BE2C (cell line): Measurements from ENCODE around the gene LBHD2.

Experiments
- DNase-seq: peaks from one replicate; pipeline ENCODE4 v3.0.0-alpha.2; 2020
- H3K27me3 ChIP-seq: fragments of 250-450 bp; sonication (Bioruptor Pico); 2 replicates; pipeline ENCODE4 v1.5.1; 2020; ENCODE audit warnings: mild to moderate bottlenecking
- H3K36me3 ChIP-seq: fragments of 250-450 bp; sonication (Bioruptor Pico); 2 replicates; pipeline ENCODE4 v1.5.1; 2020; ENCODE audit warnings: mild to moderate bottlenecking
- H3K4me1 ChIP-seq: fragments of 250-450 bp; sonication (Bioruptor Pico); 2 replicates; pipeline ENCODE4 v1.5.1; 2020
- H3K4me3 ChIP-seq: 2 replicates; pipeline ENCODE4 v1.5.1; 2011; ENCODE audit warnings: low read depth, low read length
- H3K9me3 ChIP-seq: fragments of 250-450 bp; sonication (Bioruptor Pico); 2 replicates; pipeline ENCODE4 v1.5.1; 2020
- CTCF ChIP-seq: IDR thresholded peaks from 2 replicates; pipeline ENCODE4 v1.5.1; 2012; ENCODE audit warnings: mild to moderate bottlenecking, low read depth, low read length

The LBHD2 gene

GRCh38 chr14:103130965-103131364 is 47.0 kb downstream of the LBHD2 start:
- no peaks in the 10 kb centered on the region for H3K36me3 ChIP-seq
- TF ChIP-seq CTCF = no peak
- no peaks in the 10 kb centered on the region for H3K9me3 ChIP-seq

GRCh38 chr14:103131580-103131979 is 47.6 kb downstream of the LBHD2 start:
- H3K36me3 ChIP-seq = no peaks in the 10 kb centered on the region
- peaks cover 3% of the 10 kb centered on the region; the same call in 1 of the 2 replicates for H3K27me3 ChIP-seq
- no peaks in the 10 kb centered on the region for H3K9me3 ChIP-seq
- TF ChIP-seq CTCF = no peak
- no peak overlapping the region for H3K4me3 ChIP-seq
- peaks cover 19% of the 10 kb centered on the region for H3K4me1 ChIP-seq
- DNase-seq = no peak

More at GRCh38 chr14:103130965-103131364, 47.0 kb downstream of the LBHD2 start:
- H3K27me3 ChIP-seq = peaks cover 3% of the 10 kb centered on the region; the same call in 1 of the 2 replicates
- H3K4me1 ChIP-seq = peaks cover 21% of the 10 kb centered on the region
- no peak overlapping the region for H3K4me3 ChIP-seq
- no peak for DNase-seq

GRCh38 chr14:103132381-103133209 is 48.6 kb downstream of the LBHD2 start:
- TF ChIP-seq CTCF = no peak
- no peaks in the 10 kb centered on the region for H3K36me3 ChIP-seq
- peaks cover 18% of the 10 kb centered on the region for H3K4me1 ChIP-seq
- H3K27me3 ChIP-seq = no peaks in the 10 kb centered on the region
- H3K4me3 ChIP-seq = no peak overlapping the region
- no peaks in the 10 kb centered on the region for H3K9me3 ChIP-seq
- DNase-seq = no peak

- H3K27me3 ChIP-seq = no peaks in the 10 kb centered on the region
- H3K4me3 ChIP-seq = no peak overlapping the region
- no peaks in the 10 kb centered on the region for H3K36me3 ChIP-seq
- no peak for DNase-seq
- H3K9me3 ChIP-seq = no peaks in the 10 kb centered on the region
- H3K4me1 ChIP-seq = peaks cover 18% of the 10 kb centered on the region
- TF ChIP-seq CTCF = no peak
Measured at GRCh38 chr14:103133210-103134140, 49.5 kb downstream of the LBHD2 start.

- H3K4me3 ChIP-seq = no peak overlapping the region
- H3K4me1 ChIP-seq = peaks cover 11% of the 10 kb centered on the region
- DNase-seq = no peak
- no peak for TF ChIP-seq CTCF
- no peaks in the 10 kb centered on the region for H3K27me3 ChIP-seq
- no peaks in the 10 kb centered on the region for H3K9me3 ChIP-seq
- H3K36me3 ChIP-seq = no peaks in the 10 kb centered on the region
Measured at GRCh38 chr14:103134405-103134804, 50.4 kb downstream of the LBHD2 start.

- no peak for DNase-seq
Measured at GRCh38 chr14:103134919-103135318, 50.9 kb downstream of the LBHD2 start.

More at GRCh38 chr14:103134919-103135318, 50.9 kb downstream of the LBHD2 start:
- no peaks in the 10 kb centered on the region for H3K27me3 ChIP-seq
- no peak overlapping the region for H3K4me3 ChIP-seq
- peaks cover 11% of the 10 kb centered on the region for H3K4me1 ChIP-seq
- TF ChIP-seq CTCF = no peak
- no peaks in the 10 kb centered on the region for H3K36me3 ChIP-seq
- H3K9me3 ChIP-seq = no peaks in the 10 kb centered on the region
